Measurements from ENCODE around the gene LRIT2.
"Not testable (repeated sequence)": the region's sequence is repeated elsewhere in the genome, so short reads cannot be mapped to it uniquely, and the experiment has no call there.

The LRIT2 gene

GRCh38 chr10:84171237-84171636 is 54.1 kb downstream of the LRIT2 start:
- not testable (repeated sequence) for H3K27me3 Mint-ChIP-seq; H3K9me3 Mint-ChIP-seq; H3K4me3 Mint-ChIP-seq; ATAC-seq (replicated peaks; ENCODE audit: extremely low read depth, poor library complexity, severe bottlenecking); H3K36me3 Mint-ChIP-seq (ENCODE audit: insufficient read depth); H3K4me1 Mint-ChIP-seq; DNase-seq (ENCODE audit: low spot score in 2 of 2); H3K27ac Mint-ChIP-seq (ENCODE audit: low read depth)
